SK-N-MC (cell line): ENCODE measurements around the gene IMMP2L.

ENCODE experiments used
- EZH2 ChIP-seq: fragments of 200-600 bp; sonication (generic); IDR thresholded peaks from one replicate; pipeline ENCODE4 v1.6.1; 2017; ENCODE audit warnings: antibody characterized with exemption
- POLR2AphosphoS5 ChIP-seq: IDR thresholded peaks from 2 replicates; pipeline ENCODE4 v1.6.1; 2012; ENCODE audit warnings: mild to moderate bottlenecking, low read depth, low read length, borderline replicate concordance

DNA sequence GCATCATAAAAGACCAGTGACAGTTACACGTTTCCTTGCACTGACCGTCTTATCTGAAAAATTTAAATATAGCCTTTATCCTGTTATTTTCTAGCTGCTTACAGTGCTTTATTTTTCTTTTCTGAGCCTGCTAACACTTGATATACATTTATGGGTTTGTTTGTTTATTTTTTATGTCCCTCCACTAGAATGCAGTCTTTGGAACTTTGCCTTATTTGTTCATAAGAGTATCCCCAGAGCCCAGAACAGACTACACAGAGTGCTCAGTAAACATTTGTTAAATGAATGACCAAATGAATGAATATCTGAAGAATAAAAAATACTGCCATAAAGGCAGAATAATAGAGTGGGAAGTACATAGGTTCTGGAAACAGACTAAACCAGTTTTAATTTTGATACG is 673.7 kb downstream of the IMMP2L start:
- TF ChIP-seq EZH2 (no peak), POLR2AphosphoS5 (no peak)
